WTC11 (cell line): Measurements from ENCODE around the gene NKRF. TPM values are rescaled to one million over a fixed set of nuclear protein-coding genes. Genes with fewer than 3 reads are reported as not detected.

Experiments used
- ATAC-seq: fragments of 200-7000 bp; cut with Tn5 transposase; 2 replicates; pipeline ENCODE4 v1.10.0; 2021; ENCODE audit warnings: mild to moderate bottlenecking, moderate library complexity
- CTCF ChIA-PET: fragments of 300-600 bp; sonication (Branson Sonifier 250); formaldehyde crosslinking; loops from one replicate; lab custom pipeline; 2021; ENCODE audit warnings: antibody characterized with exemption; lab: Charles Lee
- POLR2A ChIA-PET: fragments of 350-600 bp; sonication (Branson Sonifier 250); formaldehyde crosslinking; loops from one replicate; lab custom pipeline; 2021; ENCODE audit warnings: antibody characterized with exemption; lab: Charles Lee
- DNase-seq: peaks from one replicate; pipeline ENCODE4 v3.0.0; 2021; ENCODE audit warnings: low spot score
- H3K27ac Mint-ChIP-seq: 2 replicates; pipeline ENCODE4 v1.8.0; 2021; ENCODE audit warnings: mixed read lengths
- H3K27me3 Mint-ChIP-seq: 2 replicates; pipeline ENCODE4 v1.8.0; 2021; ENCODE audit warnings: low read depth, mild to moderate bottlenecking, moderate library complexity, mixed read lengths
- H3K36me3 Mint-ChIP-seq: 2 replicates; pipeline ENCODE4 v1.8.0; 2021; ENCODE audit warnings: mixed read lengths
- H3K4me1 Mint-ChIP-seq: 2 replicates; pipeline ENCODE4 v1.8.0; 2022; ENCODE audit warnings: mixed read lengths
- H3K4me3 Mint-ChIP-seq: 2 replicates; pipeline ENCODE4 v1.8.0; 2021; ENCODE audit warnings: mild to moderate bottlenecking, moderate library complexity, mixed read lengths
- H3K9me3 Mint-ChIP-seq: 2 replicates; pipeline ENCODE4 v1.8.0; 2021; ENCODE audit warnings: mixed read lengths
- EMX1 ChIP-seq: fragments of 250-450 bp; sonication (Bioruptor Pico); IDR thresholded peaks from 2 replicates; pipeline ENCODE4 v1.8.0; 2021; ENCODE audit warnings: mild to moderate bottlenecking
- FOXK1 ChIP-seq: sonication (generic); formaldehyde crosslinking; IDR thresholded peaks from 2 replicates; pipeline ENCODE4 v1.8.0; 2022; ENCODE audit warnings: mild to moderate bottlenecking, moderate library complexity, missing genetic modification reagents
- FOXP1 ChIP-seq: sonication (generic); formaldehyde crosslinking; IDR thresholded peaks from 2 replicates; pipeline ENCODE4 v1.8.0; 2022; ENCODE audit warnings: missing genetic modification reagents, mild to moderate bottlenecking, moderate library complexity, borderline replicate concordance
- HMGA2 ChIP-seq: fragments of 250-450 bp; sonication (Bioruptor Pico); IDR thresholded peaks from 2 replicates; pipeline ENCODE4 v1.4.0; 2021; ENCODE audit warnings: mild to moderate bottlenecking, moderate library complexity
- JAZF1 ChIP-seq: fragments of 250-450 bp; sonication (Bioruptor Pico); IDR thresholded peaks from 2 replicates; pipeline ENCODE4 v1.9.0; 2021; ENCODE audit warnings: moderate library complexity, mild to moderate bottlenecking, inconsistent platforms
- MYBL2 ChIP-seq: sonication (generic); formaldehyde crosslinking; IDR thresholded peaks from 2 replicates; pipeline ENCODE4 v1.8.1; 2023; ENCODE audit warnings: mild to moderate bottlenecking, moderate library complexity, missing genetic modification reagents
- SMAD3 ChIP-seq: sonication (generic); formaldehyde crosslinking; IDR thresholded peaks from 2 replicates; pipeline ENCODE4 v1.8.0; 2022; ENCODE audit warnings: missing genetic modification reagents, mild to moderate bottlenecking, borderline replicate concordance
- SMAD4 ChIP-seq: sonication (generic); formaldehyde crosslinking; IDR thresholded peaks from 2 replicates; pipeline ENCODE4 v1.8.0; 2022; ENCODE audit warnings: mild to moderate bottlenecking, missing genetic modification reagents
- SP1 ChIP-seq: sonication (generic); formaldehyde crosslinking; conservative IDR thresholded peaks from 2 replicates; pipeline ENCODE4 v1.8.1; 2022; ENCODE audit warnings: missing genetic modification reagents
- TCF7 ChIP-seq: sonication (generic); formaldehyde crosslinking; IDR thresholded peaks from 2 replicates; pipeline ENCODE4 v1.8.0; 2022; ENCODE audit warnings: mild to moderate bottlenecking, low read depth, missing genetic modification reagents, moderate library complexity
- ZNF512 ChIP-seq: sonication (generic); formaldehyde crosslinking; IDR thresholded peaks from 2 replicates; pipeline ENCODE4 v1.8.1; 2022; ENCODE audit warnings: missing genetic modification reagents, borderline replicate concordance
- ZNF671 ChIP-seq: fragments of 250-450 bp; sonication (Bioruptor Pico); IDR thresholded peaks from 2 replicates; pipeline ENCODE4 v1.8.0; 2021; ENCODE audit warnings: mild to moderate bottlenecking
- total RNA-seq: library from RNA; stranded (reverse); gene quantifications from 3 replicates; pipeline ENCODE4 v1.2.3, GENCODE V29; 2021
- TF ChIP-seq, protein P1 (sequence below): sonication (generic); formaldehyde crosslinking; IDR thresholded peaks from 2 replicates; pipeline ENCODE4 v1.8.0; 2023; ENCODE audit warnings: mild to moderate bottlenecking, missing genetic modification reagents
- TF ChIP-seq, protein P2 (sequence below): sonication (generic); formaldehyde crosslinking; IDR thresholded peaks from 2 replicates; pipeline ENCODE4 v1.8.0; 2023; ENCODE audit warnings: missing genetic modification reagents
- TF ChIP-seq, protein P3 (sequence below): sonication (generic); formaldehyde crosslinking; IDR thresholded peaks from 2 replicates; pipeline ENCODE4 v1.8.1; 2023; ENCODE audit warnings: mild to moderate bottlenecking, missing genetic modification reagents, moderate library complexity
- TF ChIP-seq, protein P4 (sequence below): fragments of 200-600 bp; IDR thresholded peaks from 2 replicates; pipeline ENCODE4 v1.8.0; 2022; ENCODE audit warnings: antibody characterized with exemption
- TF ChIP-seq, protein P5 (sequence below): fragments of 250-450 bp; sonication (Bioruptor Pico); IDR thresholded peaks from 2 replicates; pipeline ENCODE4 v1.9.0; 2021; ENCODE audit warnings: mild to moderate bottlenecking, borderline replicate concordance
- TF ChIP-seq, protein P6 (sequence below): fragments of 250-450 bp; sonication (Bioruptor Pico); IDR thresholded peaks from 2 replicates; pipeline ENCODE4 v1.8.0; 2021; ENCODE audit warnings: mild to moderate bottlenecking
- TF ChIP-seq, protein P7 (sequence below): sonication (generic); formaldehyde crosslinking; IDR thresholded peaks from 2 replicates; pipeline ENCODE4 v1.8.1; 2022; ENCODE audit warnings: mild to moderate bottlenecking, missing genetic modification reagents, moderate library complexity, borderline replicate concordance

Gene NKRF
- total RNA-seq, 1 experiment from 2014 or later: 15.0 TPM

GRCh38 chrX:119604766-119605463 is 1.3 kb downstream of the NKRF start:
- ATAC-seq: no peak
- H3K27ac Mint-ChIP-seq: no peak overlapping the region
- H3K4me1 Mint-ChIP-seq: peaks cover 17% of the 10 kb centered on the region
- no peaks in the 10 kb centered on the region for H3K9me3 Mint-ChIP-seq
- DNase-seq: no peak
- H3K4me3 Mint-ChIP-seq: peak overlapping the region; percentile 81
- ChIA-PET POLR2A (no interaction called here), CTCF (interaction anchor here (0.6 to 2.3 kb wide), 5 partner anchors 16 to 124 kb away, joined by 3 to 15 read pairs (median 7); partner anchors contain the start of gene UBE2A)
- TF ChIP-seq, protein P1, sequence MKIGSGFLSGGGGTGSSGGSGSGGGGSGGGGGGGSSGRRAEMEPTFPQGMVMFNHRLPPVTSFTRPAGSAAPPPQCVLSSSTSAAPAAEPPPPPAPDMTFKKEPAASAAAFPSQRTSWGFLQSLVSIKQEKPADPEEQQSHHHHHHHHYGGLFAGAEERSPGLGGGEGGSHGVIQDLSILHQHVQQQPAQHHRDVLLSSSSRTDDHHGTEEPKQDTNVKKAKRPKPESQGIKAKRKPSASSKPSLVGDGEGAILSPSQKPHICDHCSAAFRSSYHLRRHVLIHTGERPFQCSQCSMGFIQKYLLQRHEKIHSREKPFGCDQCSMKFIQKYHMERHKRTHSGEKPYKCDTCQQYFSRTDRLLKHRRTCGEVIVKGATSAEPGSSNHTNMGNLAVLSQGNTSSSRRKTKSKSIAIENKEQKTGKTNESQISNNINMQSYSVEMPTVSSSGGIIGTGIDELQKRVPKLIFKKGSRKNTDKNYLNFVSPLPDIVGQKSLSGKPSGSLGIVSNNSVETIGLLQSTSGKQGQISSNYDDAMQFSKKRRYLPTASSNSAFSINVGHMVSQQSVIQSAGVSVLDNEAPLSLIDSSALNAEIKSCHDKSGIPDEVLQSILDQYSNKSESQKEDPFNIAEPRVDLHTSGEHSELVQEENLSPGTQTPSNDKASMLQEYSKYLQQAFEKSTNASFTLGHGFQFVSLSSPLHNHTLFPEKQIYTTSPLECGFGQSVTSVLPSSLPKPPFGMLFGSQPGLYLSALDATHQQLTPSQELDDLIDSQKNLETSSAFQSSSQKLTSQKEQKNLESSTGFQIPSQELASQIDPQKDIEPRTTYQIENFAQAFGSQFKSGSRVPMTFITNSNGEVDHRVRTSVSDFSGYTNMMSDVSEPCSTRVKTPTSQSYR: no peak
- peaks cover 35% of the 10 kb centered on the region for H3K27me3 Mint-ChIP-seq
- H3K36me3 Mint-ChIP-seq: no peaks in the 10 kb centered on the region

DNA sequence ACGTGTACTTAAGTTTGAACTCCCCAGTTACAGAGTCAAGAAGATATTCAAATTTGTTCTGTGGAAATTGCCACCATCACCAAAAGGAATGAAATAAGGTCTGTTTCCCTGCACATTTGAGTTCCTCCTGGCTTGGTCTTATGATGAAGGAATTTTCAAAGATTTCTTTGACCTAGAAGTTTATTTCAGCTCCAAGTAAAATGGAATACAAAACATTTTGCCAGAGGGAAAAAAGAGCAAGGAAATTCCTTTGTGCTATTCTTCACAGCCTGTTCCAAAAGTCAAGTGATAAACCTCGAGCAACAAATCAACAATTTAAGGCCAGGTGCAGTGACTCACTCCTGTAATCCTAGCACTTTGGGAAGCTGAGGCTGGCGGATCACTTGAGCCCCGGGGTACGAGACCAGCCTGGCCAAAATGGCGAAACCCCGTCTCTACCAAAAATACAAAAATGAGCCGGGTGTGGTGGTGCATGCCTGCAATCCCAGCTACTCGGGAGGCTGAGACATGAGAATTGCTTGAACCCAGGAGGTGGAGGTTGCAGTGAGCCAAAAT is 3.4 kb downstream of the NKRF start:
- no peaks in the 10 kb centered on the region for H3K9me3 Mint-ChIP-seq
- H3K4me1 Mint-ChIP-seq: peaks cover 17% of the 10 kb centered on the region
- DNase-seq: no peak
- H3K27ac Mint-ChIP-seq: no peak overlapping the region
- H3K36me3 Mint-ChIP-seq: no peaks in the 10 kb centered on the region
- no peak overlapping the region for H3K4me3 Mint-ChIP-seq
- H3K27me3 Mint-ChIP-seq: peaks cover 27% of the 10 kb centered on the region
- CTCF ChIA-PET: interaction anchor here (1.4 kb wide), 1 partner anchor 127 kb away, joined by 5 read pairs; no protein-coding TSS in a partner anchor
- no peak for ATAC-seq
- POLR2A ChIA-PET: interaction anchor here (0.6 kb wide), 1 partner anchor 15 kb away, joined by 3 read pairs; no protein-coding TSS in a partner anchor
- TF ChIP-seq FOXK1 (no peak), SMAD3 (CRISPR knock-in tag) (no peak), ZNF512 (CRISPR knock-in tag) (no peak), SMAD4 (no peak), SP1 (CRISPR knock-in tag) (no peak), EMX1 (no peak), HMGA2 (CRISPR knock-in tag) (no peak), FOXP1 (CRISPR knock-in tag) (no peak), TCF7 (CRISPR knock-in tag) (no peak), ZNF671 (CRISPR knock-in tag) (no peak), MYBL2 (CRISPR knock-in tag) (no peak), JAZF1 (CRISPR knock-in tag) (no peak)
- TF ChIP-seq, protein P2, sequence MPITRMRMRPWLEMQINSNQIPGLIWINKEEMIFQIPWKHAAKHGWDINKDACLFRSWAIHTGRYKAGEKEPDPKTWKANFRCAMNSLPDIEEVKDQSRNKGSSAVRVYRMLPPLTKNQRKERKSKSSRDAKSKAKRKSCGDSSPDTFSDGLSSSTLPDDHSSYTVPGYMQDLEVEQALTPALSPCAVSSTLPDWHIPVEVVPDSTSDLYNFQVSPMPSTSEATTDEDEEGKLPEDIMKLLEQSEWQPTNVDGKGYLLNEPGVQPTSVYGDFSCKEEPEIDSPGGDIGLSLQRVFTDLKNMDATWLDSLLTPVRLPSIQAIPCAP (CRISPR knock-in tag): no peak
- TF ChIP-seq, protein P3, sequence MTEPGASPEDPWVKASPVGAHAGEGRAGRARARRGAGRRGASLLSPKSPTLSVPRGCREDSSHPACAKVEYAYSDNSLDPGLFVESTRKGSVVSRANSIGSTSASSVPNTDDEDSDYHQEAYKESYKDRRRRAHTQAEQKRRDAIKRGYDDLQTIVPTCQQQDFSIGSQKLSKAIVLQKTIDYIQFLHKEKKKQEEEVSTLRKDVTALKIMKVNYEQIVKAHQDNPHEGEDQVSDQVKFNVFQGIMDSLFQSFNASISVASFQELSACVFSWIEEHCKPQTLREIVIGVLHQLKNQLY (CRISPR knock-in tag): no peak
- TF ChIP-seq, protein P4, sequence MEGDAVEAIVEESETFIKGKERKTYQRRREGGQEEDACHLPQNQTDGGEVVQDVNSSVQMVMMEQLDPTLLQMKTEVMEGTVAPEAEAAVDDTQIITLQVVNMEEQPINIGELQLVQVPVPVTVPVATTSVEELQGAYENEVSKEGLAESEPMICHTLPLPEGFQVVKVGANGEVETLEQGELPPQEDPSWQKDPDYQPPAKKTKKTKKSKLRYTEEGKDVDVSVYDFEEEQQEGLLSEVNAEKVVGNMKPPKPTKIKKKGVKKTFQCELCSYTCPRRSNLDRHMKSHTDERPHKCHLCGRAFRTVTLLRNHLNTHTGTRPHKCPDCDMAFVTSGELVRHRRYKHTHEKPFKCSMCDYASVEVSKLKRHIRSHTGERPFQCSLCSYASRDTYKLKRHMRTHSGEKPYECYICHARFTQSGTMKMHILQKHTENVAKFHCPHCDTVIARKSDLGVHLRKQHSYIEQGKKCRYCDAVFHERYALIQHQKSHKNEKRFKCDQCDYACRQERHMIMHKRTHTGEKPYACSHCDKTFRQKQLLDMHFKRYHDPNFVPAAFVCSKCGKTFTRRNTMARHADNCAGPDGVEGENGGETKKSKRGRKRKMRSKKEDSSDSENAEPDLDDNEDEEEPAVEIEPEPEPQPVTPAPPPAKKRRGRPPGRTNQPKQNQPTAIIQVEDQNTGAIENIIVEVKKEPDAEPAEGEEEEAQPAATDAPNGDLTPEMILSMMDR: no peak
- TF ChIP-seq, protein P5, sequence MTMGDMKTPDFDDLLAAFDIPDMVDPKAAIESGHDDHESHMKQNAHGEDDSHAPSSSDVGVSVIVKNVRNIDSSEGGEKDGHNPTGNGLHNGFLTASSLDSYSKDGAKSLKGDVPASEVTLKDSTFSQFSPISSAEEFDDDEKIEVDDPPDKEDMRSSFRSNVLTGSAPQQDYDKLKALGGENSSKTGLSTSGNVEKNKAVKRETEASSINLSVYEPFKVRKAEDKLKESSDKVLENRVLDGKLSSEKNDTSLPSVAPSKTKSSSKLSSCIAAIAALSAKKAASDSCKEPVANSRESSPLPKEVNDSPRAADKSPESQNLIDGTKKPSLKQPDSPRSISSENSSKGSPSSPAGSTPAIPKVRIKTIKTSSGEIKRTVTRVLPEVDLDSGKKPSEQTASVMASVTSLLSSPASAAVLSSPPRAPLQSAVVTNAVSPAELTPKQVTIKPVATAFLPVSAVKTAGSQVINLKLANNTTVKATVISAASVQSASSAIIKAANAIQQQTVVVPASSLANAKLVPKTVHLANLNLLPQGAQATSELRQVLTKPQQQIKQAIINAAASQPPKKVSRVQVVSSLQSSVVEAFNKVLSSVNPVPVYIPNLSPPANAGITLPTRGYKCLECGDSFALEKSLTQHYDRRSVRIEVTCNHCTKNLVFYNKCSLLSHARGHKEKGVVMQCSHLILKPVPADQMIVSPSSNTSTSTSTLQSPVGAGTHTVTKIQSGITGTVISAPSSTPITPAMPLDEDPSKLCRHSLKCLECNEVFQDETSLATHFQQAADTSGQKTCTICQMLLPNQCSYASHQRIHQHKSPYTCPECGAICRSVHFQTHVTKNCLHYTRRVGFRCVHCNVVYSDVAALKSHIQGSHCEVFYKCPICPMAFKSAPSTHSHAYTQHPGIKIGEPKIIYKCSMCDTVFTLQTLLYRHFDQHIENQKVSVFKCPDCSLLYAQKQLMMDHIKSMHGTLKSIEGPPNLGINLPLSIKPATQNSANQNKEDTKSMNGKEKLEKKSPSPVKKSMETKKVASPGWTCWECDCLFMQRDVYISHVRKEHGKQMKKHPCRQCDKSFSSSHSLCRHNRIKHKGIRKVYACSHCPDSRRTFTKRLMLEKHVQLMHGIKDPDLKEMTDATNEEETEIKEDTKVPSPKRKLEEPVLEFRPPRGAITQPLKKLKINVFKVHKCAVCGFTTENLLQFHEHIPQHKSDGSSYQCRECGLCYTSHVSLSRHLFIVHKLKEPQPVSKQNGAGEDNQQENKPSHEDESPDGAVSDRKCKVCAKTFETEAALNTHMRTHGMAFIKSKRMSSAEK (CRISPR knock-in tag): no peak
- TF ChIP-seq, protein P6, sequence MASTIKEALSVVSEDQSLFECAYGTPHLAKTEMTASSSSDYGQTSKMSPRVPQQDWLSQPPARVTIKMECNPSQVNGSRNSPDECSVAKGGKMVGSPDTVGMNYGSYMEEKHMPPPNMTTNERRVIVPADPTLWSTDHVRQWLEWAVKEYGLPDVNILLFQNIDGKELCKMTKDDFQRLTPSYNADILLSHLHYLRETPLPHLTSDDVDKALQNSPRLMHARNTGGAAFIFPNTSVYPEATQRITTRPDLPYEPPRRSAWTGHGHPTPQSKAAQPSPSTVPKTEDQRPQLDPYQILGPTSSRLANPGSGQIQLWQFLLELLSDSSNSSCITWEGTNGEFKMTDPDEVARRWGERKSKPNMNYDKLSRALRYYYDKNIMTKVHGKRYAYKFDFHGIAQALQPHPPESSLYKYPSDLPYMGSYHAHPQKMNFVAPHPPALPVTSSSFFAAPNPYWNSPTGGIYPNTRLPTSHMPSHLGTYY: no peak
- TF ChIP-seq, protein P7, sequence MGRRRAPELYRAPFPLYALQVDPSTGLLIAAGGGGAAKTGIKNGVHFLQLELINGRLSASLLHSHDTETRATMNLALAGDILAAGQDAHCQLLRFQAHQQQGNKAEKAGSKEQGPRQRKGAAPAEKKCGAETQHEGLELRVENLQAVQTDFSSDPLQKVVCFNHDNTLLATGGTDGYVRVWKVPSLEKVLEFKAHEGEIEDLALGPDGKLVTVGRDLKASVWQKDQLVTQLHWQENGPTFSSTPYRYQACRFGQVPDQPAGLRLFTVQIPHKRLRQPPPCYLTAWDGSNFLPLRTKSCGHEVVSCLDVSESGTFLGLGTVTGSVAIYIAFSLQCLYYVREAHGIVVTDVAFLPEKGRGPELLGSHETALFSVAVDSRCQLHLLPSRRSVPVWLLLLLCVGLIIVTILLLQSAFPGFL (CRISPR knock-in tag): no peak
